ENCODE results near the gene FYB1.
"Not testable (repeated sequence)": the region's sequence is repeated elsewhere in the genome, so short reads cannot be mapped to it uniquely, and the experiment has no call there.

FYB1 gene

DNA sequence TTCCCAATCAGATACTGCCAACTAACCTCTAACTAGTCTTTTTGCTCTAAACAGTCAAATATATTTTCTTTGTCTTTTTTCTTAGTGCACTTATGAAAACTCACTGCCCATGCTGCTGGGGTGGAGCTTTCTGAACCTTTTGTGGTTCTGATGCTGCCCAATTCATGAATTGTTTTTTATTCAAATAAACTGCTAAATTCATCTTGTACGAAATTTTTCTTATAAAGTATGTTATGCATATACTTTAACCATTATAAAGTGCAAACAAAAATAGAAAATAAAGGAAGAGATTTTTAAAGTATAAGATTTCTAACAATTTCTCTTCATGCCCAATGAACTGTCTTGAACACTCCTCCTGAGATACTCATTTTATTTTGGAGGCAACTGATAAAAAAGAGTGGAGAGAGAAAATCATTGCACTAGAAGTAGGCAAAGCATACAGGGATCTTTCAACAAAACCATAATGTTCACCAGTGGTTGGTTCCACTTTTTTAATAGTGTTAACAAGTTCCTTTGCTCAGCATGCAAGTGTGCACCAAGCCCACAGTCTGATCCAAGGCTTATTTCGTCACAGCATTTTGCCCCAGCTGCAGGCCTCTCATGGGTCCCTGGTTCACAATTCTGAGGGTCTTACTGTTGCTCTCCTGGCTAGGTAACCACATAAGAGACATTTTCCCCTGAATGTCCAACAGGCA is 6.2 kb upstream of the FYB1 start:
- Histone ChIP-seq H3K36me3 (ENCODE audit: control insufficient read depth, insufficient read depth, low read length) (no peaks in the 10 kb centered on the region), H3K9me3 (ENCODE audit: control insufficient read depth, low read length) (no peaks in the 10 kb centered on the region), H3K27me3 (ENCODE audit: control insufficient read depth, insufficient read depth, low read length) (no peaks in the 10 kb centered on the region), H3K4me1 (ENCODE audit: control insufficient read depth, insufficient read depth, low read length) (peaks cover 19% of the 10 kb centered on the region), H3K9ac (ENCODE audit: low read length) (no peak overlapping the region), H3K4me3 (ENCODE audit: low read length) (no peak overlapping the region)

DNA sequence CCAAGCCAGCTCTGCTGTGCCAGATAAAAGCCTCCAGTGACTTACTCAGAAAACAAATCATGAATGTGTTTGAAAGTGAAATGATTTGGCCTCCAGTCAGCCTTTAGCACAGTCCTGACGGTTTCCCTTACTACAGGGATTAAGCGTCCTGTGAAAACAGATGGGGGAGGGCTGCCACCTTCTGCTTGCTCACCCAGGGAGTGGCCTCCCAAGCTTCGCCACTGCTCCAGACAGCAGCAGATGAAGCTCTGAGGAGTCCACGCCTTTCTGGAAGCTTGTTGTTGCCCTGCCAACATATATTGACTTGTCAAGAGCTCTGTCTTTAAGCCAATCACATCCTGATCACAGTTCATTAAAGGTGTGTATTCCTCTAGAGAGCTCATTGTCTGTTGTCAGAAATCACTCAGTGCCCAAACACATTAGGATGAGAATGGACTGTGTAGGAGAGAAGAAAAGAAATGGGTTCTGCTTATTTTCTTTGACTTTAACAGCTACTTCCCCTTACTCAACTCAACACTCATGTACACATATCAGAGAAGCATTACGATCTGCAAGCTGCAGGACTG is 4.9 kb upstream of the FYB1 start:
- Histone ChIP-seq H3K27me3 (ENCODE audit: control insufficient read depth, insufficient read depth, low read length) (no peaks in the 10 kb centered on the region), H3K4me3 (ENCODE audit: low read length) (no peak overlapping the region), H3K9me3 (ENCODE audit: control insufficient read depth, low read length) (no peaks in the 10 kb centered on the region), H3K36me3 (ENCODE audit: control insufficient read depth, insufficient read depth, low read length) (no peaks in the 10 kb centered on the region), H3K4me1 (ENCODE audit: control insufficient read depth, insufficient read depth, low read length) (peaks cover 19% of the 10 kb centered on the region), H3K9ac (ENCODE audit: low read length) (no peak overlapping the region)

DNA sequence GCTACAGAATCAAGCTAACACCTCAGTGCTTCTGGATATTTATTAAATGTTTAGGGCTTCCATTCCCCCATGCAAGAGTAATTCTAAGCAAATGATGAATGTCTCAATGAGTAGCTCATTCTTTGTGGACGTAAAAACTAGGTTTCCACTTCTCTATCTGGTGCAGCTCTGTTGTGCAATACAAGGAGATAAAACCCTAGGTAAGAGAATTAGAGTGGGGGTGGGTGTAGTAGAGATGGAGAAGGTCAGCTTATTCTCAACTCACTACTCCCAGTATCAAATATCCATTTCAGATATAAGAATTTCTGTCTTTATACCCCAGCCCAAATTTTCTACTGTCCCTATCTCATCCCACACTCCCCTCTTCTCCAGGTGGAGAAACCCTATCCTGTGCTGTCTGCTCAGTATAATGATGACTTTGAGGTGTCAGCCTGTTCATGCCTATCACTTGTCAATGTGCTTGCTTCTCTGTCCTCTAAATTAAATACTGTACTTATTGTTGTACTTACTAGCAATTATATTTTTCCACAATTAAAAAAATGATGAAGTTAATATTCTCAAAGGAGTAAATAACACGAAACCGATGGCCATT is 4.3 kb upstream of the FYB1 start:
- H3K36me3 ChIP-seq (ENCODE audit: control insufficient read depth, insufficient read depth, low read length), result no peaks in the 10 kb centered on the region
- H3K9ac ChIP-seq (ENCODE audit: low read length), result no peak overlapping the region
- H3K27me3 ChIP-seq (ENCODE audit: control insufficient read depth, insufficient read depth, low read length), result no peaks in the 10 kb centered on the region
- H3K9me3 ChIP-seq (ENCODE audit: control insufficient read depth, low read length), result no peaks in the 10 kb centered on the region
- peaks cover 19% of the 10 kb centered on the region for H3K4me1 ChIP-seq (ENCODE audit: control insufficient read depth, insufficient read depth, low read length)
- no peak overlapping the region for H3K4me3 ChIP-seq (ENCODE audit: low read length)

DNA sequence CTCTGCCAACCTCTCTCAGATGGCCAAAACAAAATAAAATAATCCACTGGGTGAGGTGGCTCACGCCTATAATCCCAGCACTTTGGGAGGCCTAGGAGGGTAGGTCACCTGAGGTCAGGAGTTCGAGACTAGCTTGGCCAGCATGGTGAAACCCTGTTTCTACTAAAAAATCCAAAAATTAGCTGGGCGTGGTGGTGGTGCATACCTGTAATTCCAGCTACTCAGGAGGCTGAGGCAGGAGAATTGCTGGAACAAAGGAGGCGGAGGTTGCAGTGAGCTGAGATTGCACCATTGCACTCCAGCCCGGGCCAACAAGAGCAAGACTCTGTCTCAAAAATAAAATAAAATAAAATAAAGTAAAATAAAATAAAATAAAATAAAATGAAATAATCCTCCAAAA is 2.3 kb upstream of the FYB1 start:
- H3K36me3 ChIP-seq (ENCODE audit: control insufficient read depth, insufficient read depth, low read length); H3K9ac ChIP-seq (ENCODE audit: low read length); H3K27me3 ChIP-seq (ENCODE audit: control insufficient read depth, insufficient read depth, low read length); H3K9me3 ChIP-seq (ENCODE audit: control insufficient read depth, low read length); H3K4me3 ChIP-seq (ENCODE audit: low read length): not testable (repeated sequence)
- H3K4me1 ChIP-seq (ENCODE audit: control insufficient read depth, insufficient read depth, low read length), result peaks cover 23% of the 10 kb centered on the region

DNA sequence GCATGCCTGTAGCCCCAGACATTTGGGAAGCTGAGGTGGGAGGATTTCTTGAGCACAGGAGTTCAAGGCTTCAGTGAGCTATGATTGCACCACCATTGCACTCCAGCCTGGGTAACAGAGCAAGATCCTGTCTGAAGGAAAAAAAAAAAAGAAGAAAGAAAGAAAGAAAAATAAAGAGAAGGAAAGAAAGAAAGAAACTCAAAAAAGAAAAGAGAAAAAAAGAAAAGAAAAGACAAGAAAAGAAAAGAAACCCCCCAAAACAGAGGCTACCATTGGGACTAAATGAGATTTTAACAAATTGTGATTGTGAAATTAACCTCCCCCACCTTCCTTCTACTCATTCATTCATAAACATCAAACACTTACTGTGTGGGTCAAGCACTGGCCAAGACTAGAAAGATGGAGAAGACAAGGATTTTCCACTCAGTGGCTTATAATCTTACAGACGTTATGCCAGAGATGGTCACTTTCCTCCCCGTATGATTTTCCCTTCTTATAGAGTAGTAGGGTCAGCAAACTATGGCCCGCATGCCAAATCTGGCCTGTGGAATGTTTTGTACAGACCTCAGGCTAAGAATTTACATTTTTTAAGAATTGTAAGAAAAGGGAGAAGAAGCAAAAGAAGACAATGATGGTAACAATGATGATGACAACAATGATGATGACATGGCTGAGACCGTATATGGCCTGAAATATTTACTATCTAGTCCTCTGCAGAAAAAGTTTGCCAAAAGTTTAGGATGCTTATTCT is 1.1 kb upstream of the FYB1 start:
- Histone ChIP-seq H3K4me3 (ENCODE audit: low read length) (no peak overlapping the region), H3K9me3 (ENCODE audit: control insufficient read depth, low read length) (no peaks in the 10 kb centered on the region), H3K4me1 (ENCODE audit: control insufficient read depth, insufficient read depth, low read length) (peaks cover 21% of the 10 kb centered on the region), H3K27me3 (ENCODE audit: control insufficient read depth, insufficient read depth, low read length) (no peaks in the 10 kb centered on the region), H3K9ac (ENCODE audit: low read length) (no peak overlapping the region), H3K36me3 (ENCODE audit: control insufficient read depth, insufficient read depth, low read length) (no peaks in the 10 kb centered on the region)

DNA sequence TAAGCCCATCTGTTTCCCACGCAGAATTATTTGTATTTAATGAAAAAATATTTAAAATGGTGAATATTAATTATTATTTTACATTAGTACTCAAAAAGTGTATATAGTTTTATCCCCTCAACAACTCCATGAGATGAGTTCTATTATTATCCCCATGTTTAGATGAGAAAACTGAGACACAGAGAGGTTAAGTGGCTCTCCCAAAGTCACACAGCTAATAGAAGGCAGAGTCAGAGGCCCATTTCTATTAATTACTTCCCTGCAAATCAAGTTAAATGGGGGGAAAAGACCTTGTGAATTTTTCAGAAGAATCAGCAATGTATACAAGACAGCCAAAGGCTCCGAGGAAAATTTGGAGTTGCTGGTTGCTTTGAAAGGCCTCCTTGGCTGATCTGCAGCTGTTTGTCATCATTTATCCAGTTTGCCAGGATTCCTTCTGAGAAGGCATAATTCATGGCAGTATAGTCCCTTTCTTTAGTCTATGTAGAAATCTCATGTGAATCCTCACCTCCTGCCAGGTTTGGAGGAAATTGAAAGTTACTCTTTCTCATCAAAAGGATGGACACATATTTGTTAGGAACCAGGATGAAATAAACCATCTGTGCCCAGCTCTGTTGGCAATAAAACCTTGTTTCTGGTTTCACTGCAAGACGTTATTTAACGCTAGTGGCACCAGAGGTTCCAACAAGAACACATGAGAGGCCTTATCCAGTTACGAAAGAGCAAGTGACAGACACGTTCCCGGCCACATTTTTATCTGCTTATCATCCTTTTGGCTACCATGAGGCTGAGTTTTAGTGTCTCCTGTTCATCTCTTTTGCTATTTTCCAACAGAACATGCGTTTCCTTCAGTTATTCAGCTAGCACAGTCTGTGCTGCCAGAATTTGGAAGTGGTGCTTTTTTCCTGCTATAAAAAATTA is 621 bp downstream of the FYB1 start:
- H3K4me3 ChIP-seq (ENCODE audit: low read length), result no peak overlapping the region
- no peaks in the 10 kb centered on the region for H3K27me3 ChIP-seq (ENCODE audit: control insufficient read depth, insufficient read depth, low read length)
- peaks cover 12% of the 10 kb centered on the region for H3K4me1 ChIP-seq (ENCODE audit: control insufficient read depth, insufficient read depth, low read length)
- no peaks in the 10 kb centered on the region for H3K9me3 ChIP-seq (ENCODE audit: control insufficient read depth, low read length)
- H3K36me3 ChIP-seq (ENCODE audit: control insufficient read depth, insufficient read depth, low read length), result no peaks in the 10 kb centered on the region
- H3K9ac ChIP-seq (ENCODE audit: low read length), result no peak overlapping the region

DNA sequence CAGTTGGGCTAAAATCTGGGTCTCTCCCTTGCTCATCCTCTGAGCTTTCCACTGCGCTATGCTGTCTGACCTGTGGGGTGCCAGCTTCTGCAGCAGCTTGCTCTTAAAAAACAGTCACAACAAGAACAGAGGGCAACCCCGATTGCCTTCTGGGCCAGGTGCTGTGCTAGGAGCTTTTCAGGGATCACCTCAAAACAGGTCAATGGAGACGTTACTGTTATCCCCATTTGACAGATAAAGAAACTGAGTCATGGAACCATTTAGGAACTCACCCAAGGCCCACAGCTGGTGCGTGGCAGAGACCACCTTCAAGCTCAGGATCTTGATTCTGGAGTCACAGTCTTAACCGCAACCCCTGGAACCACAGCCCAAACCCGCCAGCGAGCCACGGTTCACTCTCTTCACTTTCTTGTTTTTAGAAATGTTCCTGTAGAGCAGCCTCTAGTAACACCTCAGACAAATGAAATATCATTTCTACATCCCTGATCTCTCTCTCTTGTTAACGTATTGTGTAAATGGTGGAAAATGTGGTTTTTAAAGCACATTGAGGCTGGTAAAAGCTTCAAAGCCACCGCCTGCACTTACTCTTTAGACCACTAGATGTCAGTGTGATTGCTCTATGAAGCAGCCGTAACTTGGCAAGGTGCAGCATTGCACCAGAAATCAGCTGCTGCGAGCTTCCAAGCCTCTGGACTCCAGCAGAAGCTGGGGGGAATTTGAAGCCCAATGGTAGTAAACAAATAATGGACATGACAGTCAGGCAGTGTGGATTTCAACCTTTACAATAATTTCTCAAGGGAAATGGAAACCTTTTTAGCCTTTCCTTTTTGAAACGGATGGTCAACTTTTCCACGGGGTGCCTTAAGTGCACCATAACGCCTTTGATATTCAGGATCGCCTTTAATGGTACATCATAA is 1.7 kb downstream of the FYB1 start:
- peaks cover 9% of the 10 kb centered on the region for H3K4me1 ChIP-seq (ENCODE audit: control insufficient read depth, insufficient read depth, low read length)
- H3K9ac ChIP-seq (ENCODE audit: low read length), result no peak overlapping the region
- H3K36me3 ChIP-seq (ENCODE audit: control insufficient read depth, insufficient read depth, low read length), result no peaks in the 10 kb centered on the region
- H3K4me3 ChIP-seq (ENCODE audit: low read length), result no peak overlapping the region
- H3K9me3 ChIP-seq (ENCODE audit: control insufficient read depth, low read length), result no peaks in the 10 kb centered on the region
- H3K27me3 ChIP-seq (ENCODE audit: control insufficient read depth, insufficient read depth, low read length), result no peaks in the 10 kb centered on the region

DNA sequence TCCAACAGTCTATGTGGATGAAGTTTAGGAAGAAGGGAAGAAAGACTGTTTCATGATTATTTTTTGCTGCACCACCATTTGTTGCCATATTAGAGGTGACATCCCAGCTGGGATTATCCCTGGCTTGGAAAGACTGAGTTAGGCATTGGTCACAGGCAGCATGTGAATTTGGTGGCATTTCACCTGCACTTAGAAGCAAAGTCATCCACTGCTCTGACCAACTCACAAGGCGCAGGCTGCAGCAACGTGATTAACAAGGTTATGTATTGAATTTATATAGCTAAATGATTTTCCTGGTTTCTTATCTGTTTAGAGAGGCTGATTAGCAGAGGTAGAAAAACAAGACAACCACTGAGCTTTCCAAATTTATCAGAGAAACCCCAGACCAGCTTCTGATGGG is 2.7 kb downstream of the FYB1 start:
- H3K27me3 ChIP-seq (ENCODE audit: control insufficient read depth, insufficient read depth, low read length), result no peaks in the 10 kb centered on the region
- no peaks in the 10 kb centered on the region for H3K36me3 ChIP-seq (ENCODE audit: control insufficient read depth, insufficient read depth, low read length)
- H3K4me1 ChIP-seq (ENCODE audit: control insufficient read depth, insufficient read depth, low read length), result peaks cover 9% of the 10 kb centered on the region
- no peak overlapping the region for H3K4me3 ChIP-seq (ENCODE audit: low read length)
- H3K9me3 ChIP-seq (ENCODE audit: control insufficient read depth, low read length), result no peaks in the 10 kb centered on the region
- H3K9ac ChIP-seq (ENCODE audit: low read length), result no peak overlapping the region

DNA sequence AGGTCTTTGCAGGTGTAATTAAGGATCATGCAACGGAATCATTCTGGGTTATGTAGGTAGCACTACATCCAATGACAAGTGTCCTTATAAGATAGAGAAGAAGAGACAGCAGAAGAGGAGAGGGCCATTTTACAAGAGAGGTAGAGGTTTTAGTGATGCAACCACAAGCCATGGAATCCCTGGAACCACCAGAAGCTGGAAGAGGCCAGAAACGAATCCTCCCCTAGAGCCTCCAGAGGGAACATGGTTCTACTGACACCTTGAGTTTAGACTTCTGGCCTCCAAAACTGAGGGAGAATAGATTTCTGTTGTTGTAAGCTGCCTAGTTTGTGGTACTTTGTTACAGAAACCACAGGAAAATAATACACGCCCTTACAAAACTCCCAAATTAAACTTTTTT is 3.5 kb downstream of the FYB1 start:
- Histone ChIP-seq H3K4me3 (ENCODE audit: low read length) (no peak overlapping the region), H3K4me1 (ENCODE audit: control insufficient read depth, insufficient read depth, low read length) (peaks cover 9% of the 10 kb centered on the region), H3K9me3 (ENCODE audit: control insufficient read depth, low read length) (no peaks in the 10 kb centered on the region), H3K27me3 (ENCODE audit: control insufficient read depth, insufficient read depth, low read length) (no peaks in the 10 kb centered on the region), H3K36me3 (ENCODE audit: control insufficient read depth, insufficient read depth, low read length) (no peaks in the 10 kb centered on the region), H3K9ac (ENCODE audit: low read length) (no peak overlapping the region)

DNA sequence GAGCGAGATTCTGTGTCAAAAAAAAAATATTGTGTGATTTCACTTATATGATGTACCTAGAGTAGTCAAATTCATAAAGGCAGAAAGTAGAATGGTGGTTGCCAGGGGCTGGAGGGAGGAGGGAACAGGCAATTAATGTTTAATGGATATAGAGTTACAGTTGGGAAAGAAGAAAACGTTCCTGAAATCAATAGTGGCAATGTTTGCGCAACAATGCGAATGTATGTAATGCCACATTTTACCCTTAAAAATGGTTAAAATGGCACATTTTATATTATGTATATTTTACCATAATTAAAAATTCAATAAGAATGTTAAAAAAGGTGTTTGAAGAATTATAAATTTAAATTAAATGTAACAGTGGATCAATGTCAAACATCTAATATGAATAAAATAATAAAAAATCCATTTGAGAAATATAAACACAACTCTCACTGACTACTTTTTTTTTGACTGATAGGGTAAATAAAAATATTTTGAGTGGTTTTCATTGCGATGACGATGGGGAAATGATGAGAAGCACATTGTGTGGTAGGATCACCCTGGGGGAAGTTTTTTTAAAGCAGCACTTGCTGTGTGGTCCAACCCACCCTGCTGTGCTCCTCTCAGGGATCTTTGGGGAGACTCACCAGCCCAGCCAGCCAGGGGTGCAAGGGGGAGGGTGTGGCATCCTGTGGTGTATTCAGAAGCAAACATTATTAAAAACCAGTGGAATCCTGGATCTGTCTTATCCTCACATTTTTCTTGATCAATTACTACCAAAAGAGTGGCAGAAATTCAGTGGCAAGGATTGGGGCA is 4.3 kb downstream of the FYB1 start:
- Histone ChIP-seq H3K4me3 (ENCODE audit: low read length) (no peak overlapping the region), H3K4me1 (ENCODE audit: control insufficient read depth, insufficient read depth, low read length) (peaks cover 9% of the 10 kb centered on the region), H3K9me3 (ENCODE audit: control insufficient read depth, low read length) (no peaks in the 10 kb centered on the region), H3K36me3 (ENCODE audit: control insufficient read depth, insufficient read depth, low read length) (no peaks in the 10 kb centered on the region), H3K9ac (ENCODE audit: low read length) (no peak overlapping the region), H3K27me3 (ENCODE audit: control insufficient read depth, insufficient read depth, low read length) (no peaks in the 10 kb centered on the region)
